Epithelial cell of prostate (primary cell): ENCODE data around the gene ATG10.
A peak's percentile ranks its signal among the peaks of the same experiment; 100 is the strongest.

ENCODE experiments used
- DNase-seq: peaks from one replicate; pipeline ENCODE4 v3.0.0-alpha.2; 2011; ENCODE audit warnings: low read depth, low spot score
- H3K27ac ChIP-seq: fragments of 450-650 bp; 2 replicates; pipeline ENCODE4 v1.5.1; 2017; ENCODE audit warnings: mild to moderate bottlenecking

Gene ATG10

GRCh38 chr5:82158755-82159413, 187.1 kb downstream of the ATG10 start:
- H3K27ac ChIP-seq = peak overlapping the region; percentile 59
- no peak for DNase-seq

GRCh38 chr5:82160948-82161347, 189.1 kb downstream of the ATG10 start:
- no peak for DNase-seq
- no peak overlapping the region for H3K27ac ChIP-seq

GRCh38 chr5:82162573-82162972, 190.8 kb downstream of the ATG10 start:
- DNase-seq = no peak
- no peak overlapping the region for H3K27ac ChIP-seq

DNA sequence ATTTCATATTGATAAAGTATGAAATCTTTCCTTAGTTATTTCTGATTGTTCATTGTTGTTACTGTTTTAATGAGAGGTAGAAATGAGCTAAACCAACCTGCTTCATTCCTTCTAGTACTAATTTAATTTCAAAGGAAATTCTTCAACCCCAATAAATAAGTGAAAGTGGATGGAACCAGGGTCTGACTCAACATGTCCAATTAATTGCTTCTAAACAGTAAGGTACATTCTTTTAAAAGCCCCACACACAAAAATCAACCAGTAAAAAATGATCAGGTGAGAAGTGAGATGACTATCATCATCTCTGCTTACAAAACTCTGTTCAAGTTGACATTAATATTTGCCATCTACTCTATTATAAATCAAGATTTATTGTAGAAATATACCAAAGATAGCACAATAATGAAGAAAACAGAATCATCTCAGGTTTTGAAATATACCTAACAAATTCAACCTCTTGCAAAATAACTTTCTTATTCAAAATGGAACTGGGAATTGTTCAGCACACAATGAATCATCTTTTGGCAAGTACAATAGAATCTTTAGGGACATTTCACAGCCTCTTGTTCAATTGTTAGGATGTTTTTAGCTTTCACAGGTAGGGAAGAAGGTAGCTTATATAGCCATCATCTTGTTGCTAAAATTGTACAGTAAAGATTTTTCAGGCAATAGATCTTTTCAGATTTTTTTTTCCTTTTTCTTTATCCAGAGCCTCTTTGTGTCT, 191.8 kb downstream of the ATG10 start:
- peak overlapping the region; percentile 67 for H3K27ac ChIP-seq
- DNase-seq = no peak

- peak overlapping the region; percentile 67 for H3K27ac ChIP-seq
- DNase-seq = no peak
These were observed 192.6 kb downstream of the ATG10 start for GRCh38 chr5:82164176-82164976.

DNA sequence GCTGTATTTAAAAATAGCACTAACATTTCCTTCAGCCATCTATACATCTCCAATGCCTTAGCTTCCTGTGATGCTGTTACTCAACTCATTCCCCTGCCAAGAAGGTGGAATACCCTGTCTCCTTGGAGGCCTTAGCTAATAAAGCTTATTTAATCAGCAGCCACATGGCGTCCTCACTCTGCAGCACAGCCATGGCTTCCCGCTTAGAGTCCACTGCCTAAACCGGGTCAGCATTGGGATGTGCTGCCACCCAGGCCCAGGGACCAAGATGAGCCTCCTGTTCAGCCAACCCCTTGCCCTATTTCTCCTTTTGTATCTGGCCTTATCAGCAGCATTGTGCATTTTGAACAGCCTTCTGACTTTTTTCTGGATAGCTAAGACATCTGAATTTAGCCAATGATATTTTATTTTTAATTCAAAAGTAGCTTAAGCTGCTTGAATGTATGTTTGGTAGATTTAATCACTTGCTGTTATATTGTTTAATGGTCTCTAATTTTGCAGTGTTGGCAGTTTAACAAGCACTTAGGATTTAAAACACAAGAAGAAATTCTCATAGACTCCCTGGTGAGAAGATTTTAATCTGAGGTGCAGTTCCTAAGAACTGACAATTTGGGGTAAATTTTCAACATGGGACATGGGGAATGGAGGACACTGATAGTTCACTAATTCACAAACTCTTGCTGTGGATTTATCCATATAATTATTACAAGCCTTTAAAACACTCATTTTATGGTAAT, 193.3 kb downstream of the ATG10 start:
- peak overlapping the region; percentile 67 for H3K27ac ChIP-seq
- no peak for DNase-seq

- H3K27ac ChIP-seq = peak overlapping the region; percentile 67
- DNase-seq = peak; percentile 95
These were observed 194.1 kb downstream of the ATG10 start for GRCh38 chr5:82165740-82166530.

- no peak for DNase-seq
These were observed 195.6 kb downstream of the ATG10 start for GRCh38 chr5:82167372-82167935.

GRCh38 chr5:82168294-82168693, 196.5 kb downstream of the ATG10 start:
- no peak for DNase-seq
- no peak overlapping the region for H3K27ac ChIP-seq

More at GRCh38 chr5:82167372-82167935, 195.6 kb downstream of the ATG10 start:
- no peak overlapping the region for H3K27ac ChIP-seq

GRCh38 chr5:82169892-82170291, 198.1 kb downstream of the ATG10 start:
- no peak overlapping the region for H3K27ac ChIP-seq
- no peak for DNase-seq

GRCh38 chr5:82174128-82174918, 202.5 kb downstream of the ATG10 start:
- no peak for DNase-seq
- no peak overlapping the region for H3K27ac ChIP-seq

DNA sequence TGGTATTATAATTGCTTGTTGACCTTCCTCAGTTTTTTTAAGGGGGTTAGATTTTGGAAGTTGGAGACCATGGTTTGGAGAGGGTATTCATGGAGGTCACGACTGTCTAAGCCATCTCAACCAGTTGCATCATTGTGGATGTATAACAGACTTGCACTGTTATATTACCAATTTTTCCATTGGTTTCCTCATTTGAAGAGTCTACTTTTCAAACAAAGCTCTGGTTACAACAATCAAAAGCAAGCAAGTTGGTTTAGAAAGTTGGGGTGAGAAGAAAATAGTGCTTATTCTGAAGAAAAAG, 203.0 kb downstream of the ATG10 start:
- H3K27ac ChIP-seq = no peak overlapping the region
- DNase-seq = no peak

DNA sequence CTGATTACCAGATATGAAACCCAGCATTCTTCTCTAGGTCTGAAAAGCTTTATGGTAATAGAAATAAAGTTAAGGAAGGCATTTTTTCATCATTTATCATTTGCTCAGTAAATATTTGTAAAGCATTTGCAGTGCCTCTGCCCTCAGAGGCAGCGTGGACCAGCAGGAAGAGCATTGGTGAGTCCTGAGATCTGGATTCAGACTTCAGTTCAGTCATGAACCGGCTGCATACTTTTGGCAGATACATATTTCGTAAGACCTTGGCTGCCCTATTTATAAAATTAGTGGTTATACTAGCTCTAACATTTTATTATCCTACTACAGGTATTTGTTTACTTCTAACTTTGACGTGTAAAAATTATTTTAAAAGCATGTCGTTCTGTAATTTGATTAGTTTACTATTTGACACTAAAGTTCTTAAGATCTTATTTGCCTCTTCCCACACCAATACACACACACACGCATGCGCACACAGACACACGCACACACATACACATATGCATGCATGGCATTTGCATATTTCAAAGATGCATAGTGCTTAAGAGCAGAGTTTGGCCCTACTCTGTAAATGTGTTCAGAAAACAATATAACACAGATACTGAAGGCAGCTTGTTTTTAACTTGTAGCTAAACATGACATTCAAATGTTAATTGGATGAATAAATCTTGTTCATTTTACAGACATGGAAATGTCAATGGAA, 204.4 kb downstream of the ATG10 start:
- no peak overlapping the region for H3K27ac ChIP-seq
- DNase-seq = no peak

DNA sequence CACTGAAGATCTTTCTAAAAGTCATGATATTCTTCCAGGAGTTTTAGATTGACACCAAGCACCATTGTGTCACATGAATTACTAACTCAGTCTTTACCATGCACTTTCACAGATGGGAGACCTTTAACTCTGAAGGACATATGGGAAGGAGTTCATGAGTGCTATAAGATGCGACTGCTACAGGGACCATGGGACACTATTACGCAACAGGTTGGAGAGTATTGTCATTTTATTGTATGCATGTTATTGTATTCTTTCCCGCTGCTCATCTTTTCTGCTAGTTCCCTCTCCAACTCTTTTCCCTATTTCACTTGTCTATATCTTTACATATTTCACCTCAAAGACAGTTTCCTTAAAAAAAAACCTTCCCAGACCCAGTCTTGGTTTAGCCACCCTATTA, 206.6 kb downstream of the ATG10 start:
- no peak for DNase-seq
- no peak overlapping the region for H3K27ac ChIP-seq

DNA sequence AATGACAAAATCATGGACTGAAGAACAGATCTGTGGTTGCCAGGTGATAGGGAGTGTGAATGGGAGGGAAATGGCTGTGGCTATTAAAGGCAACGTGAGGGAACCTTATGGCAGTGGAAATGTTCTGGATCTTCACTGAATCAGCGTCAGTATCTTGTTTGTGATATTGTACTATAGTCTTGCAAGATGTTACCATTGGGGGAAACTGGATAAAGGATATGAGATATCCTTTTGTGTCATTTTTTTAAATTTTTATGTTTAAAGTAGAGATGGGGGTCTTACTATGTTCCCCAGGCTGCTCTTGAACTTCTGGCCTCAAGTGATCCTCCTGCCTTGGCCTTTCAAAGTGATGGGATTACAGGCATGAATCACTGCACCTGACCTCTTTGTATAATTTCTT, 210.8 kb downstream of the ATG10 start:
- no peak overlapping the region for H3K27ac ChIP-seq

GRCh38 chr5:82183828-82184227, 212.0 kb downstream of the ATG10 start:
- peak overlapping the region; percentile 18 for H3K27ac ChIP-seq
- DNase-seq = peak; percentile 93

More for the DNA sequence above, 210.8 kb downstream of the ATG10 start:
- DNase-seq = no peak

DNA sequence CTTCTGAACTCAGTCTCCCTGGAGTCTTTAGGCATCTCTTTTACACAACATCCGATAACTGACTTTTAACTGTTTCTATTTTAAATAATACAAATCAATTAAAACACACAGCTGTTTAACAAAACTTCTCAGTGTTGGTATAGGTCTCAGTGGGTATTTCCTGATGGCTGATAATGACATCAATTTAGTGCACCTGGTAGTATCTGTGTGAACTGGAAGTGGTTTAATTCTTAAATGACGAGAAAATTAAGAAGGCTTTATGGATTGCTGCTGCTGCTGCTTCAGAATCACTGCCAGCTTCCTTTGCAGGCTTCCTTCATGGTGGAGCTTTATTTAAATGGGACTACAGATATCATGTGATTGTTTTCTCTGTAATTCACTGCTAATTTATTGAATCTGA, 214.0 kb downstream of the ATG10 start:
- H3K27ac ChIP-seq = no peak overlapping the region
- no peak for DNase-seq

- DNase-seq = no peak
- no peak overlapping the region for H3K27ac ChIP-seq
These were observed 225.7 kb downstream of the ATG10 start for GRCh38 chr5:82197550-82197949.
